ENCODE measurements around the gene SLC16A4. TPM values are rescaled to one million over a fixed set of nuclear protein-coding genes. Genes with fewer than 3 reads are reported as not detected.

Gene SLC16A4
- total and polyA plus RNA-seq, 2 donors (not counting 1 experiment from before 2014, with no cell fraction given) = 0.39 to 2.6 TPM

- Histone ChIP-seq H3K27me3 (replicated peaks in 1 of 4; ENCODE audit: control extremely low read depth in 1 of 4, control insufficient read depth in 3 of 4, insufficient read depth in 4 of 4, low read length in 3 of 4) (no peaks in the 10 kb centered on the region), H3K9ac (ENCODE audit: low read length) (no peak overlapping the region), H4K20me1 (ENCODE audit: control insufficient read depth, insufficient read depth, low read length, poor library complexity, severe bottlenecking) (peaks cover 48% of the 10 kb centered on the region), H3K36me3 (replicated peaks in 1 of 2; ENCODE audit: control extremely low read depth in 1 of 2, control insufficient read depth in 1 of 2, extremely low read depth in 1 of 2, insufficient read depth in 2 of 2, low read length in 1 of 2) (peaks cover 1 to 26% of the 10 kb centered on the region in 2 experiments), H3K4me1 (ENCODE audit: control insufficient read depth in 2 of 2, insufficient read depth in 2 of 2, low read length in 2 of 2) (peaks cover 12 to 29% of the 10 kb centered on the region in 2 donors), H2AFZ (ENCODE audit: insufficient read depth, low read depth, low read length, poor library complexity, severe bottlenecking) (no peak overlapping the region), H3K79me2 (ENCODE audit: control insufficient read depth, insufficient read depth, low read length) (peaks cover 96% of the 10 kb centered on the region), H3K4me2 (replicated peaks; ENCODE audit: low read depth, low read length, poor library complexity, severe bottlenecking) (no peak overlapping the region), H3K27ac (ENCODE audit: low read length in 2 of 2) (no peak overlapping the region), H3K4me3 (ENCODE audit: control extremely low read depth in 1 of 5, extremely low read depth in 1 of 5, insufficient read depth in 1 of 5, low read depth in 2 of 5, low read length in 4 of 5) (no peak overlapping the region), H3K9me3 (ENCODE audit: control extremely low read depth in 1 of 3, control insufficient read depth in 2 of 3, insufficient read depth in 1 of 3, low read length in 2 of 3) (no peaks in the 10 kb centered on the region)
- intact Hi-C loops (cut with micrococcal nuclease) = no loop called here
- H3K4me1 Mint-ChIP-seq = peaks cover 65% of the 10 kb centered on the region
- H3K4me3 Mint-ChIP-seq = no peak overlapping the region
- TF ChIP-seq EZH2 (IDR thresholded peaks at IDR 0.05; ENCODE audit: borderline replicate concordance, insufficient read depth, low read depth, low read length, poor library complexity, severe bottlenecking) = no peak
- TF ChIP-seq CTCF (IDR thresholded peaks at IDR 0.05) = no peak
- H3K27ac Mint-ChIP-seq = no peak overlapping the region
- ATAC-seq (ENCODE audit: low read depth) (no peak), DNase-seq (no peak)
- CTCF ChIA-PET = interaction anchor here (0.8 to 1.9 kb wide), 3 partner anchors 38 to 147 kb away, joined by 3 to 4 read pairs (median 4); no protein-coding TSS in a partner anchor
- H3K27me3 Mint-ChIP-seq = no peaks in the 10 kb centered on the region
- no peaks in the 10 kb centered on the region for H3K9me3 Mint-ChIP-seq (ENCODE audit: insufficient read depth)
- POLR2A ChIA-PET = no interaction called here
- 100% methylated on average over 2 of the region's 2 CpGs for WGBS (ENCODE audit: insufficient coverage)
Measured at GRCh38 chr1:110350360-110350759, 40.5 kb downstream of the SLC16A4 start.

DNA sequence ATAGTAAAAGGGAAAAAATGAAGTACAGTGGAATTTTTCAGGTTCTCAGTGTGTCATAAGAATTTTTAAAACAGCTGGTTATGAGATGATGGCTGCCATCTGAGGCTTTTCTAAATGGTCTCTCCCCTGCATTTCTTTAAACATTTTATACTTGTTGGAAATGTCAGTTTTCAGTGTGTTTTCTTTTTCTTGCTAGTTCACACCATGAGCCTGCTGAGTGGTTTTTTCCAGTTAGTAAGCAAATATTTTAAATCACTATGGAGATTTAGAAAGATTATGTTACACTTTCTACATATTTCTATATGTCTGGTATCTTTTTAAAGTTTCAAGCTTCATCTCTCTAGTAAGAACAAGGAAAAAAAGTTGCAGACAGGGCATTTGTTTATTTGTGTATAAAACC, 42.1 kb downstream of the SLC16A4 start:
- Histone ChIP-seq H2AFZ (ENCODE audit: insufficient read depth, low read depth, low read length, poor library complexity, severe bottlenecking) (no peak overlapping the region), H3K27ac (ENCODE audit: low read length in 2 of 2) (peak overlapping the region in 1 of 2 donors; percentile 8), H3K4me3 (ENCODE audit: control extremely low read depth in 1 of 5, extremely low read depth in 1 of 5, insufficient read depth in 1 of 5, low read depth in 2 of 5, low read length in 4 of 5) (no peak overlapping the region), H4K20me1 (ENCODE audit: control insufficient read depth, insufficient read depth, low read length, poor library complexity, severe bottlenecking) (peaks cover 50% of the 10 kb centered on the region), H3K9ac (ENCODE audit: low read length) (no peak overlapping the region), H3K4me2 (replicated peaks; ENCODE audit: low read depth, low read length, poor library complexity, severe bottlenecking) (peak overlapping the region; percentile 6), H3K9me3 (ENCODE audit: control extremely low read depth in 1 of 3, control insufficient read depth in 2 of 3, insufficient read depth in 1 of 3, low read length in 2 of 3) (no peaks in the 10 kb centered on the region), H3K79me2 (ENCODE audit: control insufficient read depth, insufficient read depth, low read length) (peaks cover 96% of the 10 kb centered on the region), H3K4me1 (ENCODE audit: control insufficient read depth in 2 of 2, insufficient read depth in 2 of 2, low read length in 2 of 2) (peaks cover 20 to 38% of the 10 kb centered on the region in 2 donors), H3K27me3 (replicated peaks in 1 of 4; ENCODE audit: control extremely low read depth in 1 of 4, control insufficient read depth in 3 of 4, insufficient read depth in 4 of 4, low read length in 3 of 4) (no peaks in the 10 kb centered on the region), H3K36me3 (replicated peaks in 1 of 2; ENCODE audit: control extremely low read depth in 1 of 2, control insufficient read depth in 1 of 2, extremely low read depth in 1 of 2, insufficient read depth in 2 of 2, low read length in 1 of 2) (peaks cover 3 to 36% of the 10 kb centered on the region in 2 experiments)
- ChIA-PET POLR2A (interaction anchor here (1.8 kb wide), 1 partner anchor 10 kb away, joined by 5 read pairs; the partner anchor contains the start of gene RBM15), CTCF (interaction anchor here (1.0 to 2.7 kb wide), 6 partner anchors 10 to 111 kb away, joined by 3 to 14 read pairs (median 6); partner anchors contain the start of gene RBM15)
- no peak for TF ChIP-seq CTCF (IDR thresholded peaks at IDR 0.05)
- no peak for TF ChIP-seq EZH2 (IDR thresholded peaks at IDR 0.05; ENCODE audit: borderline replicate concordance, insufficient read depth, low read depth, low read length, poor library complexity, severe bottlenecking)
- Mint-ChIP-seq H3K27ac (no peak overlapping the region), H3K9me3 (ENCODE audit: insufficient read depth) (no peaks in the 10 kb centered on the region), H3K4me3 (no peak overlapping the region), H3K27me3 (no peaks in the 10 kb centered on the region), H3K4me1 (peaks cover 72% of the 10 kb centered on the region)
- ATAC-seq (ENCODE audit: low read depth) = no peak
- intact Hi-C loops (cut with micrococcal nuclease) = no loop called here
- DNase-seq = no peak
